Inflammatory macrophage treated with lipopolysaccharide for 4 hours (primary cell): ENCODE measurements around the gene KIAA2012.

Source experiments
- DNase-seq: peaks from one replicate; pipeline ENCODE4 v3.0.0-alpha.2; 2020

KIAA2012 gene

DNA sequence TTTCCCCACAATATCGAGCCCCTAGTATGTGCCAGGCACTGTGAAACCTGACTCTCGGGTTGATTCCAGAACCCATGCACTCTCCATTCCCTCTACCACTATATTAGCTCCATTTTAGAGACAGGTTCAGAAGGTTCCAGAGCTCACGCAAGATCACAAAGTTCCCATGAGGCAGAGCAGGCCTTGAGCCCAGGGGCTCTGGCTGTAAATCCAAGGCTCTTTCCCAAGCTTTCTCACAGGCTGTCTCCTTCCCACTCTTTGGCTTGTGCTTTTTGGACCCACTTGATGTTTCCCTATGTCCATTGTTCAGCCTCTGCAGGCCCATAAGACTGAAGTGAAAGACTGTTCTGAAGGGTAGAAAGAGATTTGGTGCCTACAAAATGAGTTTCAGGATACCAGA lies 15.7 kb downstream of the KIAA2012 start:
- no peak for DNase-seq

DNA sequence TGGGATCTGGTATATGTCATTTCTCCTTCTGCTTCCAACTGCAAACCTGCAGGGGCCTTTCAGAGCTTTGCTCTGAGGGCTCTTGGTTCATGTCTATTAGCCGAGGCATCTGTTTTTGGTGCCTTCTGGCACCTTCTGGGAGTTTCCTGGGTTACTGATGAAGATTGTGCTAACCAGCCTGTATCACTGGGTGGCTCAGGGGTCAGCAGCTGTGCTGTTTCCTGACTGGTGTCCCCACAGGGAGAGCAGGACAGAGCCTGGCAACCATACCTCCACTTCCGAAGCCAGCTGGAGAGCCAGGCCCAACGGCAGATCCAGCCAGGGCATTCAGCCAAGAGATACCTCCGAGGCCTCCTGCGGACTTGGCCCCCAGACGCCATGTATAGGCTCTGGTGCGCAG lies 17.5 kb downstream of the KIAA2012 start:
- DNase-seq: no peak

- peak; percentile 81 for DNase-seq
Measured at GRCh38 chr2:202091476-202091875, 18.4 kb downstream of the KIAA2012 start.

- peak; percentile 16 for DNase-seq
Measured at GRCh38 chr2:202094426-202094986, 21.5 kb downstream of the KIAA2012 start.

DNA sequence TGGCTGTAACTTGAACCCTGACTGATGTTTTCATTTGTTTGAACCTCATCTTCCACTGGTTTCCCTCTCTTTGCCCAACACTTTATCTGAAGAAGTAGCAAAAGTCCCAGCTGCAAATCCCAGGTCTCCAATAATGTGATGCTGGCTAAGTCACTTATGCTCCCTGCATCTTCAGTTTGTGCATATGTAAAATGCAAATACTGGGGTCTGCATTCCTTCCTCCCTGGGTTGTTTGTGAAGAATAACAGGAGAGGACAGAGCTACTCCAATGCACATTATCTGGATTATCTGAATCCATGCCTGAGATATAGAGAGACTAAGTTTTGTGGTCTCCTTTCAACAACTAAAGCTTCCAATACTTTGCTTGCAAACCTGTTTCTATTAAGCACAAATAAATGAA lies 22.2 kb downstream of the KIAA2012 start:
- DNase-seq: no peak

DNA sequence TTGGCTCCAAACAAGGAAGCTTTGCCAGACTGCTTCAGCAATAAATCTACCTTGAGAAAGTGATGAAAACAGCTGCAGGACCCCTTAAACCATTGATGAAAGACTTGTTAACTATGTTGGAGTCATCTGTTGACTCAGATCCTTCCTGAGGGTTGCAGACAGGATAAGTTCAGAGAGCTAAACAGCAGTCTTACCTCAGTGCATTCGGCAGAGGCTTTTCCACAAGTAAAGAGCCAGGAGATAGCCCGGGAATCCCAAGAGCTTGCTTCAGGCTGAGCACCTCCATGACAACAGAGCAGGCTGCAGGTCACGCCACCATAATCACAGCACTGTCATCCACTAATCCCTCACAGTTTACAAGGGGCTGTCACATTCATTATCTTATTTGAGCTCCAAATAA lies 23.7 kb downstream of the KIAA2012 start:
- no peak for DNase-seq

GRCh38 chr2:202098291-202098690 lies 25.2 kb downstream of the KIAA2012 start:
- peak; percentile 95 for DNase-seq

DNA sequence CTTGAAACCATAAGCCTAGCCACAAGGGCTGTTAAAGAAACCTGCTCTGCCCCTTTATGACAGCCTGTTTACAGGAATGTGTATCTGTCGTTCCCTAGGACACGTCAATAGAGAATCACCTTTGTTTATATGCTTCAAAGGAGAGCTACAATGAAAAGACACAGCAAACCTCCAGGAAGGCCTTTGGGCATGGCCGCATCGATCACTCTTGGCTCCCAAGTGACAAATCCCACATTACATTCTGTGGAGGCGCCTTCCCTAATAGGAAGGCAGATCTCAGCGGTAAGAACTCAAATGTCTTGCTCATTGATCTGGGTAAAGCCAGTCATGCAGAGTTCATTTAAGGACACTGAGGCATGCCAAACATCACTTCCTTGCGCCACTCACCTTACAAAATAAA lies 26.5 kb downstream of the KIAA2012 start:
- no peak for DNase-seq

DNA sequence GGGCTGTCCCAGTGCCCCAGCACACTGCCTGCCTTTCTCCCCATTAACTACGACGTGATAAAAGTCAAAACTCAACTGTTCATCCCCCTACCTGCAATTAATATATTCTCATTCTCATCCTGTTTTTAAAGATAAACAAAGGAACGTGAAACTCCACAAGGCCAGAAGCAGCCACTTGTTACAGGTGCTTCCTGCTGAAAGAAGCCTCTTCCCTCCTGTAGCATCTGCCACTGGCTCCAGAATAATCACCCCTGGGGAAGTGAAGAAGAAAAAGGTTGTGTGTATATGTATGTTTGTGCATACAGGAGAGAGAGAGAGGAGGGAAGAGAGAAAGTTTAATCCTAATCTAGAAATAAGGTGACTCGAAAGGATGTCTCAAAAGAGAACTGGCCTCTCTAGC lies 27.1 kb downstream of the KIAA2012 start:
- DNase-seq: no peak

DNA sequence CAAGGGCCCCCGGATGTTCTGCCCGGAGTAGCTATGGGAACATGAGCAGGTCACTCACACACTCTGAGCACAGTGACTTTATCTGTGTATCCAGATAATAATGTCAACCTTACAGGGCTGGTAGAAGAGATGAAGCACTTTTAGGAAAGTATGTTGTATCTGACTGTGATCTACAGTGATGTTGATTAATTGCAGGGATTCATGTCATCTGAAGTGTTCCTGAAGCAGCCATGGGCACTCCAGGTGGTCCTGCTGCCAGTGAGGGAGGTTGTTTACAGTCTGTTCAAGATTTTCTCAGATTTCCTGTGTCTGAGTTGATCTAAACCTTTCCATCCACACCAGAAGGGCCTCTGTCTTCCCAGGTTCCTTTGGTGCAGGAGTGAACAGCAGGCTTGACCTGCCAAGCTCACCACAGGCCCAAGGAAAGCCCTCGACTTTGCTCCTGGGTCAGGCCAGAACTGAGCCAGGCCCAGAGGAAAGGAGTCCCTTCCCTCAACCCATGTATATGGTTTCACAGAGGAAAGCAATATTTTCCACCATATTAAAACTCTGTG lies 28.0 kb downstream of the KIAA2012 start:
- DNase-seq: no peak

DNA sequence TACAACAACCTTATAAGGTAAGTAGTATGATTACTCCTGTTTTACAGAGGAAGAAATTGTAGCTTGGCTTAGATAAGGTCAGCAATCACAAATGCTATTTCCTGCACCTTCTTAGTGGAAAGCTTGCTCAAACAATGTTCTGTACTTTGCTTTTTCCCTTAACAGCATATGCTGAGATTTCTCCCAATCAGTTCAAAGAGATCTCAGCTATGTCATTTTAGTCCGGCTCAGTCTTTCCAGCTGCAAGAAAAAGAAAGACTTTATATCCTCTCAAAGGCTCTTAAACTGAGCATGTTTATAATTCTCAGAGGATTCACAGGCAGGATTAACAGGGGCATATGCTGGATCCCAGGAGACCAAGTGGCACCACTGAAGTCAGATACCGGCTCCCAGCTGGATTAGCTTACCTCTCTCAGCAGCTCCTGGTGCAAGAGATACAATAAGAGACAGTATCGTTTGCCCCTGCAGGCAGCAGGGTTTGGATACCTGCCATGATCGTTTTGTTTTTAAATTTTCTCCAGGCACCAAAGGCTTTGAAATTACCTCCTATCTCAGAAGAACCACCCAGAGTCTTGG lies 29.5 kb downstream of the KIAA2012 start:
- DNase-seq: no peak

GRCh38 chr2:202104286-202104870 lies 31.3 kb downstream of the KIAA2012 start:
- peak; percentile 73 for DNase-seq

DNA sequence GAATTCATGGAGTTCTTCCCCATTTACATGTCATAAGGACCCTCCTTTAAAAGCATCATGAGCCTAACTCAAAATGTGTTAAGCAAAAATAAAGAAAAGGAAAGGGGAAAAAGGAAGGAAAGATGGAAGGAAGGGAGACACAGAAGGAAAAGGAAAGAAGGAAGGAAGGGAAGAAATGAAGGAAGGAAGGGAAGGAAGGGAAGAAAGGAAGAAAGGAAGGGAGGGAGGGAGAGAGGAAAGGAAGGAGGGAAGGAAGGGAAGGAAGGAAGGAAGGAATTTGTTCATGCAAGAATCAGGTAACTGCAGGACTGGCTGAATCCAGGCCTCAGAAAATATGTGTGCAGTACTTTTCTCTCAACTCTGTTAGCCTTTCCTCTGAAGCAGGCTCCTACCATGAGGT lies 32.0 kb downstream of the KIAA2012 start:
- no peak for DNase-seq

- no peak for DNase-seq
Measured at GRCh38 chr2:202108345-202108744, 35.3 kb downstream of the KIAA2012 start.

GRCh38 chr2:202109139-202109736 lies 36.2 kb downstream of the KIAA2012 start:
- no peak for DNase-seq

GRCh38 chr2:202109737-202110184 lies 36.7 kb downstream of the KIAA2012 start:
- DNase-seq: no peak

- DNase-seq: no peak
Measured at GRCh38 chr2:202110491-202110890, 37.4 kb downstream of the KIAA2012 start.

DNA sequence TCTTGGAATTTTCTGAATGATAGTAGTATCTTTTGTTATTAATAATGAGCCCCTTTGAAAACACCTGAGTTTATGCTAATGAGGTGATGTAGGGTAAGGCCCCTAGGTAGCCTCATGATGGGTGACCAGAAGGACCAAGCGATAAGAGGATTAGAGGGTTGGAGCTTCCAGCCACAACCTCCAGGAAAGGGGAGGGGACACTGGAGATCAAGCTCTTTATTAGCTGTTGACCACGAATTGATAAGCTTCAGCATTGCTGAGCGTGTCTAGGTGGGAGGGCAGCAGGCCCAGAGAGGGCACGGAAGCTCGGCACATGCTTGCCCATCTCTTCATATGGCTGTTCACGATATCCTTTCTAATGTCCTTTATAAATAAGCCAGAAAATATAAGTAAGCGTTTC lies 39.0 kb downstream of the KIAA2012 start:
- DNase-seq: no peak

DNA sequence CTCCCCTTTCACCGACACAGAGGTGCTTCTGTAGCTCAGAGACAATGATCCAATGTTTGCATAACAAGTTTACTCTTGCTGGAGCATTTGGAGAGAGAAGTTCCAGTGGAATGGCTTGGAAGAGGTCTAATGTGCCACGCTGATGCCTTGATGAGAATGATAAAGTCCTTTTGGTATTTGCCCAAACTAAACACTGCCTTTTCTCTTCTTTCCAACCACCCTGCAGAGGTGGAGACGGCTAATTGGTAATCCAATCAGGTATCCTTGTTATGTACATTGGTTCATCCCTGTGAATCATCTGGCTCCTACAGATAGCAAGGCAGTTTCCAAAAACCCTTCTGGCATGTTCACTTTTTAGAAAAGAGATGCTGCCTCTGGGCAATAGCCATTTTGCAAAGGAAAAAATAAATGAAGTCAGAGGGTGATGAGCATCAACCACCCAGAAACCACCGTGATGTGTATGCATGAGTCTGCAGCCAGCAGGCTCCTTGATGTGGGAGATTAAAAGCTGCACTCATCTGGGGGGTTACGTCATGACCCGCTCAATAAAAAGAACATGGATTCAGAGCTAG lies 40.6 kb downstream of the KIAA2012 start:
- DNase-seq: peak; percentile 15

DNA sequence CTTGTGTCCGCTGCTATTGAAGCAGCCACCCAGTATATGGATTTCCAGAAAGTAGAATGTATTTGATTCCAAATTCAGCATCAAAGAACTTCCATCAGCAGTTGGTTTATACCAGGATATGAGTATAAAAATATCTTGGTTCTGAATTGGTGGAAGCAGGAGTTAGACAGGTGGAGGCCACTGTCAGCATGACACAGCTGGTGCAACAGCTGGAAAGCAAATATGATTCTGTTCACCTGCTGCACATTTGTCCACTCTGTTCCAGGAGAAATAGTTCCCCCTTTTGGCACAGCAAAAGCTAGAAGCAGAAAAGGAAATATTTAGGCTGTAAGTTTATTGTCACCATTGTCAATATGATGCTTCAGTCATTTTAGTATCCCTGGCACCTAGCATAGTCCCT lies 41.2 kb downstream of the KIAA2012 start:
- no peak for DNase-seq

DNA sequence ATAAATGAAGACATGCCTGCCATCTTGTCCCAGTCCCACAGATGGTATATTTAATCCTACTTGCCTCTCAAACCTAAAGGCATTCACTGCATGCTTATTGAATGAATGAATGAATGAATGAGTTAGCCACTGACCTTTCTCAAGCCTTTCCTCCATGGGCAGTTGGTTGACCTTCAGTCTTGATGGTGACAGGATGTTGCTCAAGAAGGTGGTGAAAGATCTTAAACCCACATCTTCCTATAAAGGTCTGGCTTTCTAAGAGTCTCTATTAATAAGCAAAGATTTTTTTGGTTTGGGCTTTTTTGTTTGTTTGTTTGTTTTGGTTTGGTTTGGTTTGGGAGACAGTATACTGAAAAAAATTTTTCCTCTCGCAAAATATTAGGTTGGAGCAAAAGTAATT lies 41.7 kb downstream of the KIAA2012 start:
- DNase-seq: peak; percentile 87

GRCh38 chr2:202115479-202115971 lies 42.5 kb downstream of the KIAA2012 start:
- peak; percentile 56 for DNase-seq

- DNase-seq: peak; percentile 73
Measured at GRCh38 chr2:202116691-202117090, 43.6 kb downstream of the KIAA2012 start.

GRCh38 chr2:202118168-202118567 lies 45.1 kb downstream of the KIAA2012 start:
- no peak for DNase-seq
